ENCODE data around the gene NUBPL.

Gene NUBPL

GRCh38 chr14:31752867-31753661, 191.9 kb downstream of the NUBPL start:
- H3K27me3 Mint-ChIP-seq: no peaks in the 10 kb centered on the region
- no peak overlapping the region for H3K4me3 Mint-ChIP-seq
- peaks cover 41% of the 10 kb centered on the region for H3K36me3 Mint-ChIP-seq
- DNase-seq (ENCODE audit: low spot score in 2 of 2): no peak
- H3K4me1 Mint-ChIP-seq: peaks cover 2% of the 10 kb centered on the region
- H3K9me3 Mint-ChIP-seq: peaks cover 16% of the 10 kb centered on the region
- no peak overlapping the region for H3K27ac Mint-ChIP-seq
- no peak for ATAC-seq (ENCODE audit: low read depth)

- H3K4me3 Mint-ChIP-seq: no peak overlapping the region
- no peak overlapping the region for H3K27ac Mint-ChIP-seq
- H3K4me1 Mint-ChIP-seq: no peaks in the 10 kb centered on the region
- H3K9me3 Mint-ChIP-seq: peaks cover 3% of the 10 kb centered on the region
- H3K36me3 Mint-ChIP-seq: peaks cover 21% of the 10 kb centered on the region
- no peak for ATAC-seq (ENCODE audit: low read depth)
- H3K27me3 Mint-ChIP-seq: no peaks in the 10 kb centered on the region
- no peak for DNase-seq (ENCODE audit: low spot score in 2 of 2)
Measured at GRCh38 chr14:31758941-31759340, 197.7 kb downstream of the NUBPL start.

GRCh38 chr14:31760277-31760676, 199.1 kb downstream of the NUBPL start:
- Mint-ChIP-seq H3K4me1 (no peaks in the 10 kb centered on the region), H3K27ac (no peak overlapping the region), H3K4me3 (no peak overlapping the region), H3K36me3 (peaks cover 16% of the 10 kb centered on the region), H3K27me3 (no peaks in the 10 kb centered on the region), H3K9me3 (peaks cover 3% of the 10 kb centered on the region)
- DNase-seq (ENCODE audit: low spot score in 2 of 2) (no peak), ATAC-seq (ENCODE audit: low read depth) (no peak)

GRCh38 chr14:31761325-31761724, 200.1 kb downstream of the NUBPL start:
- ATAC-seq (ENCODE audit: low read depth): no peak
- Mint-ChIP-seq H3K9me3 (peaks cover 3% of the 10 kb centered on the region), H3K4me1 (no peaks in the 10 kb centered on the region), H3K27ac (no peak overlapping the region), H3K27me3 (no peaks in the 10 kb centered on the region), H3K4me3 (no peak overlapping the region), H3K36me3 (peaks cover 15% of the 10 kb centered on the region)
- DNase-seq (ENCODE audit: low spot score in 2 of 2): no peak

- H3K36me3 Mint-ChIP-seq: peaks cover 11% of the 10 kb centered on the region
- H3K4me1 Mint-ChIP-seq: no peaks in the 10 kb centered on the region
- no peaks in the 10 kb centered on the region for H3K27me3 Mint-ChIP-seq
- peaks cover 3% of the 10 kb centered on the region for H3K9me3 Mint-ChIP-seq
- H3K27ac Mint-ChIP-seq: no peak overlapping the region
- DNase-seq (ENCODE audit: low spot score in 2 of 2) (no peak), ATAC-seq (ENCODE audit: low read depth) (no peak)
- H3K4me3 Mint-ChIP-seq: no peak overlapping the region
Measured at GRCh38 chr14:31763041-31763440, 201.8 kb downstream of the NUBPL start.

- no peaks in the 10 kb centered on the region for H3K27me3 Mint-ChIP-seq
- peaks cover 5% of the 10 kb centered on the region for H3K4me1 Mint-ChIP-seq
- no peak overlapping the region for H3K4me3 Mint-ChIP-seq
- ATAC-seq (ENCODE audit: low read depth): no peak
- no peak for DNase-seq (ENCODE audit: low spot score in 2 of 2)
- no peak overlapping the region for H3K27ac Mint-ChIP-seq
- peaks cover 5% of the 10 kb centered on the region for H3K36me3 Mint-ChIP-seq
- no peaks in the 10 kb centered on the region for H3K9me3 Mint-ChIP-seq
Measured at GRCh38 chr14:31766315-31766892, 205.2 kb downstream of the NUBPL start.

GRCh38 chr14:31768355-31768754, 207.2 kb downstream of the NUBPL start:
- DNase-seq (ENCODE audit: low spot score in 2 of 2) (no peak), ATAC-seq (ENCODE audit: low read depth) (no peak)
- Mint-ChIP-seq H3K27ac (no peak overlapping the region), H3K9me3 (no peaks in the 10 kb centered on the region), H3K4me1 (peaks cover 5% of the 10 kb centered on the region), H3K4me3 (no peak overlapping the region), H3K36me3 (peaks cover 3% of the 10 kb centered on the region), H3K27me3 (no peaks in the 10 kb centered on the region)

- ATAC-seq (ENCODE audit: low read depth): no peak
- H3K27ac Mint-ChIP-seq: peak overlapping the region; percentile 25
Measured at GRCh38 chr14:31770271-31770670, 209.1 kb downstream of the NUBPL start.

GRCh38 chr14:31774567-31774966, 213.4 kb downstream of the NUBPL start:
- peaks cover 2% of the 10 kb centered on the region for H3K9me3 Mint-ChIP-seq
- peaks cover 16% of the 10 kb centered on the region for H3K36me3 Mint-ChIP-seq
- ATAC-seq (ENCODE audit: low read depth): no peak

More at GRCh38 chr14:31770271-31770670, 209.1 kb downstream of the NUBPL start:
- DNase-seq (ENCODE audit: low spot score in 2 of 2): no peak
- Mint-ChIP-seq H3K36me3 (peaks cover 5% of the 10 kb centered on the region), H3K4me1 (peaks cover 5% of the 10 kb centered on the region), H3K27me3 (no peaks in the 10 kb centered on the region), H3K9me3 (no peaks in the 10 kb centered on the region), H3K4me3 (no peak overlapping the region)

GRCh38 chr14:31777312-31777711, 216.1 kb downstream of the NUBPL start:
- peaks cover 20% of the 10 kb centered on the region for H3K36me3 Mint-ChIP-seq
- peaks cover 5% of the 10 kb centered on the region for H3K9me3 Mint-ChIP-seq
- no peaks in the 10 kb centered on the region for H3K4me1 Mint-ChIP-seq
- H3K27ac Mint-ChIP-seq: no peak overlapping the region
- no peaks in the 10 kb centered on the region for H3K27me3 Mint-ChIP-seq
- ATAC-seq (ENCODE audit: low read depth) (no peak), DNase-seq (ENCODE audit: low spot score in 2 of 2) (no peak)
- H3K4me3 Mint-ChIP-seq: no peak overlapping the region

More at GRCh38 chr14:31774567-31774966, 213.4 kb downstream of the NUBPL start:
- H3K4me1 Mint-ChIP-seq: peaks cover 5% of the 10 kb centered on the region
- no peak overlapping the region for H3K4me3 Mint-ChIP-seq
- DNase-seq (ENCODE audit: low spot score in 2 of 2): no peak
- no peaks in the 10 kb centered on the region for H3K27me3 Mint-ChIP-seq
- no peak overlapping the region for H3K27ac Mint-ChIP-seq

- DNase-seq (ENCODE audit: low spot score in 2 of 2) (no peak), ATAC-seq (ENCODE audit: low read depth) (no peak)
- H3K36me3 Mint-ChIP-seq: peaks cover 13% of the 10 kb centered on the region
- no peaks in the 10 kb centered on the region for H3K27me3 Mint-ChIP-seq
- H3K4me1 Mint-ChIP-seq: no peaks in the 10 kb centered on the region
- H3K4me3 Mint-ChIP-seq: no peak overlapping the region
- no peak overlapping the region for H3K27ac Mint-ChIP-seq
- H3K9me3 Mint-ChIP-seq: peaks cover 5% of the 10 kb centered on the region
Measured at GRCh38 chr14:31781578-31781977, 220.4 kb downstream of the NUBPL start.

GRCh38 chr14:31785574-31785973, 224.4 kb downstream of the NUBPL start:
- Mint-ChIP-seq H3K27ac (no peak overlapping the region), H3K4me3 (no peak overlapping the region), H3K4me1 (no peaks in the 10 kb centered on the region), H3K9me3 (peaks cover 3% of the 10 kb centered on the region), H3K27me3 (no peaks in the 10 kb centered on the region), H3K36me3 (peaks cover 19% of the 10 kb centered on the region)
- DNase-seq (ENCODE audit: low spot score in 2 of 2): no peak
- no peak for ATAC-seq (ENCODE audit: low read depth)

GRCh38 chr14:31787377-31787776, 226.2 kb downstream of the NUBPL start:
- no peak overlapping the region for H3K4me3 Mint-ChIP-seq
- H3K27me3 Mint-ChIP-seq: no peaks in the 10 kb centered on the region
- ATAC-seq (ENCODE audit: low read depth): no peak
- no peaks in the 10 kb centered on the region for H3K4me1 Mint-ChIP-seq
- no peaks in the 10 kb centered on the region for H3K9me3 Mint-ChIP-seq
- H3K36me3 Mint-ChIP-seq: peaks cover 16% of the 10 kb centered on the region
- no peak for DNase-seq (ENCODE audit: low spot score in 2 of 2)
- no peak overlapping the region for H3K27ac Mint-ChIP-seq

- no peak overlapping the region for H3K4me3 Mint-ChIP-seq
- H3K36me3 Mint-ChIP-seq: peaks cover 21% of the 10 kb centered on the region
- H3K9me3 Mint-ChIP-seq: peaks cover 3% of the 10 kb centered on the region
- H3K27me3 Mint-ChIP-seq: no peaks in the 10 kb centered on the region
- ATAC-seq (ENCODE audit: low read depth): no peak
- no peaks in the 10 kb centered on the region for H3K4me1 Mint-ChIP-seq
- DNase-seq (ENCODE audit: low spot score in 2 of 2): no peak
- H3K27ac Mint-ChIP-seq: no peak overlapping the region
Measured at GRCh38 chr14:31788340-31788739, 227.1 kb downstream of the NUBPL start.

GRCh38 chr14:31792726-31793125, 231.5 kb downstream of the NUBPL start:
- DNase-seq (ENCODE audit: low spot score in 2 of 2): no peak
- H3K36me3 Mint-ChIP-seq: peaks cover 16% of the 10 kb centered on the region
- H3K9me3 Mint-ChIP-seq: peaks cover 3% of the 10 kb centered on the region
- no peak for ATAC-seq (ENCODE audit: low read depth)
- H3K27me3 Mint-ChIP-seq: no peaks in the 10 kb centered on the region
- no peak overlapping the region for H3K27ac Mint-ChIP-seq
- no peaks in the 10 kb centered on the region for H3K4me1 Mint-ChIP-seq
- no peak overlapping the region for H3K4me3 Mint-ChIP-seq

Measured in memory B cell (primary cell).